Fibroblast of skin of right biceps (primary cell): ENCODE measurements around the gene NEU3.
A peak's percentile ranks its signal among the peaks of the same experiment; 100 is the strongest.
"Not testable (repeated sequence)": the region's sequence is repeated elsewhere in the genome, so short reads cannot be mapped to it uniquely, and the experiment has no call there.

Experiments
- DNase-seq: peaks from one replicate; pipeline ENCODE4 v3.0.0-alpha.2; 2013

The NEU3 gene

DNA sequence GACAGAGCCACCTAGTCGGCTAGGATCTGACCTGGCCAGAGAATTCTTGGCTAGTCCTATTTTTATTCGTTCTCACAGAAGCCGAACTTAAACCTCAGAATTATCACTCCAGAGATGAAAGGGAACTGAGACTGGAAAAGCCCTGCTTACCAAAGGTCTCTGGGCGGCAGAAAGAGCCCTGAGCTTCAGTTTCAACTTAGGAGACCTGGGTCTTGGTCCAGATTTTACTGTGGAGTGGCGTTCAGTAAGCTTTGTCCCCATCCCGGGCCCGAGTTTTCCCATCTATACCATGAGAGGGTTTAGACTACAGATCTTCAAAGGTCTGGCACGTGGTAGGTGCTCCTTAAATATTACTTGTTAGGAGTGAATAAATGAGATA, 516 bp downstream of the NEU3 start:
- DNase-seq = no peak

DNA sequence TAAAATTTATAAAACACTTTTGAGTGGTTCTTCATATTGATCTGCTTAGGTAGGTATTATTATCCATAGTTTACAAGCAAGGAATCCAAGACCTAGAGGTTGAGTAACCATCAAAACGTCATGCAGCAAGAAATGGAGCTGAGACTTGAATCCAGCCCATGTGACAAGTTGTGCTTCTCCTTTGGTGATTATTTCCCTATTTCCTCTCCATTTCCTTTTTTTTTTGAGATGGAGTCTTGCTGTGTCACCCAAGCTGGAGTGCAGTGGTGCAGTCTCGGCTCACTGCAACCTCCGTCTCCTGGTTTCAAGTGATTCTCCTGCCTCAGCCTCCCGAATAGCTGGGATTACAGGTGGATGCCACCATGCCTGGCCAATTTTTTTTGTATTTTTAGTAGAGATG, 1.4 kb downstream of the NEU3 start:
- DNase-seq = not testable (repeated sequence)

DNA sequence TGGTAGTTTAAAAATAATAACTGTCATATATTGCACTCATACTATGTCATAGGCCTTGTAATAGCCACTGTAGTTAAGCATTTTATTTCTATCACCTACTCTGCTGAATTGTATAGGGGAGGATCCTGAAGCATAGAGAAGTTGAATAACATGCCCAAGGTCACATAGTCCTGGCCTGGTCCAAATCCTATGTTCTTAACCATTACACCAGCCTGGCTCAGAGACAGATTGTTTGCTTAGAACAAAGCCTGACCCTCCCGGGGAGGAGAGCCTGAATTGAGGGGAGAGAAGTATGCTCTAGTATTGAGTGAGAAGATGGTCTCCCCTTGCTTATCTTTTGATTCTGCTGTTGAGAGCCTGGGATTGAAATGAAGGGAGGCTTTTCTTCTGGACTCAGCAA, 2.2 kb downstream of the NEU3 start:
- no peak for DNase-seq

DNA sequence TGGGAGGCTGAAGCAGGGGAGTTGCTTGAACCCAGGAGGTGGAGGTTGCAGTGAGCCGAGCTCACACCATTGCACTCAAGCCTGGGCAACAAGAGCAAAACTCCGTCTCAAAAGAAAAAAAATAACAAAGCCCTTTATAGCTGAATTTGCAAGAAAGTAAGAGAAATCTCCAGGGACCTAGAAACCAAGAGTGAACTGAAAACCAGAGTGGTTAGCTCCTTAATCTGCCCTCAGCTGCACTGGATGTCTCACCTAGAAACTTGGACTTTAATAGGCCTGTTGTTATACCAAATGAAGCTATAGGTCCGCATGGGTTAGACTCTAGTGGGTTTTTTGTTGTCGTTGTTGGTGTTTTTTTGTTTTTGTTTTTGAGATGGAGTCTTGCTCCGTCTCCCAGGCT, 4.1 kb downstream of the NEU3 start:
- DNase-seq = no peak

GRCh38 chr11:75000975-75001354, 12.2 kb downstream of the NEU3 start:
- DNase-seq = no peak

DNA sequence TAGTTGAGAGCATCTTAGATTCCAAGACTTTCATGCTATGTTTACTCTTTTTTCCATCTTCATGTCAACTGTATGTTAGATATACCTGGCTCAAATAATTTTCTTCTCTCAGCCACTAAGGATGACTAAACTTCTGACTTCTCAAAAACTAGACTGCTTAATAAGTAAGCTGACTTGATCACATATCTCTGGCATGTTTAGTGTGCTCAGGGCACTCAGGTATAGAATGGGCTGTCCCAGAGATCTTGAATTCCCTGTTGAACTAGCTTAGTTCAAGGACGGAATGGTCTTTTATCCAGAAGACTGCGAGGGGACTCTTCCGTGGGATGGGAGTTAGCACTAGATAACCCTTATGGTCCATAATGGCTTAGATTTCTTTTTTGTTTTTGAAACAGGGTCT, 13.0 kb downstream of the NEU3 start:
- no peak for DNase-seq

DNA sequence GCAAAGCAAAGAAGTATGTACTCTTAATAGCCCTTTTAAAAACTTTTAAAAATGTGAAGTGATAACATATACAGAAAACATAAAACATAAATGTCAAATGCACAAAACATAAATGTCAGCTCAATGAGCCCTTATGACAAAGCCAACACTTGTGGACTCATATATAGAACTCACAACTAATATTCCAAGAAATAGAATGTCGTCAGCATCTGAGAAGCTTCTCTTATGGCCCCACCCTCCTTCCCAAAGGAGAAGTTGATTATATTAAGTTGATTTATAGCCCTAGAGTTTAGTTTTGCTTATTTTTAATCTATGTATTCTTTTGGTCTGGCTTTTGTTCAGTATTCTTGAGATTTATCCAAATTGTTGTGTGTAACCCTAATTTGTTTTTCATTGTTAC, 13.8 kb downstream of the NEU3 start:
- DNase-seq = no peak

DNA sequence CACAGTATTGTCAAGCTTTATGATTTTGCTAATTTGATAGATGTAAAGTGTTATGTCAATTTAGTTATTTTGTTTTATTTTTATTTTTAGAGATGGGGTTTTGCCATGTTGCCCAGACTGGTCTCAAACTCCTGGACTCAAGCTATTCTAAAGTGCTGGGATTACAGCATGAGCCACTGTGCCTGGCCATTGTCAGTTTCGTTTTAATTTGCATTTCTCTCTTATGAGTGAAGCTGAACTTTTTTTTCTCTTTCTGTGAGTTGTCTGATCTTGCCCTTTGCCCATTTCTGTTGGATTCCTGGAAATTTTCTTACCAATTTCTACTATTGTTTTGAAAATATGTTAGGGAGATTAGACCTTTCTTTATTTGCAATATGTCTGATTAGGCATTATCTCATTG, 15.5 kb downstream of the NEU3 start:
- no peak for DNase-seq

GRCh38 chr11:75011357-75011756, 22.6 kb downstream of the NEU3 start:
- DNase-seq = no peak

DNA sequence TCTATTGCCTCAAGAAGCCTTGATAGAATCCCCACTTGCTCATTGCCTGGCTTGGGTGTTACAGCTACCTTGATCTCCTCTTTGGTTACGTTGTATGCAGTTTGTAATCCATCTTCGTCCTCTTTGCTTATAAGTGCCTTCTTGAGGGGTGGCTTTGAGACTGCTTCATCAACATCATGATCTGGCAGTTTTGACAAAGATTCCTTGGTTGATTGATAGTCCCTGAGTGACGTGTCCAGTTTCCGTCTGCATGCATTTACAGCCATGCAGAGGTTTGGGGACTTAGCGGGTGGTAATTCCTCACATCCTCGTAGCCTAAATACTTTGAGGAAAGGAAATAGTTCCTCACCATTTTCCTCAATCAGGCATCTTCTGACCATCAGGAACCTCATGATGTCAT, 23.1 kb downstream of the NEU3 start:
- DNase-seq = no peak

GRCh38 chr11:75013051-75013450, 24.3 kb downstream of the NEU3 start:
- peak; percentile 55 for DNase-seq

DNA sequence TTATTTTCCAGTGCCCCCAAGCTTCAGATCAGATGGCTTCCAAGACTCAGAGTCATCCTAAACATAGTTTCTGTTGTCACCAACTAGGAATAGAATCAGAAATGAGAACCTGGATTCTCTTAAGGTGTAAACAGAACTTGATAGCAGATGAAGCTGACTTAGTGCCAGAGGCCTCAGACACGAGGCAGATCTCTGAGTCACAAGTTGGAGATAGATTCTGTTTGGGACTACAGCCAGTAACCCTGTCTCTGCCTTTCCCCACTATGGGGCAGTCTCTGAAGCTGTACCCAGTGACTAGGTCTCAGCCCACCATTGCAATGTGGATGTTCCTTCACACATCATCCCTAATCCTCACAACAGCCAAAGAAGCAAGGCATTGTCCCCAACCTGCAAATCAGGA, 25.4 kb downstream of the NEU3 start:
- peak; percentile 85 for DNase-seq

DNA sequence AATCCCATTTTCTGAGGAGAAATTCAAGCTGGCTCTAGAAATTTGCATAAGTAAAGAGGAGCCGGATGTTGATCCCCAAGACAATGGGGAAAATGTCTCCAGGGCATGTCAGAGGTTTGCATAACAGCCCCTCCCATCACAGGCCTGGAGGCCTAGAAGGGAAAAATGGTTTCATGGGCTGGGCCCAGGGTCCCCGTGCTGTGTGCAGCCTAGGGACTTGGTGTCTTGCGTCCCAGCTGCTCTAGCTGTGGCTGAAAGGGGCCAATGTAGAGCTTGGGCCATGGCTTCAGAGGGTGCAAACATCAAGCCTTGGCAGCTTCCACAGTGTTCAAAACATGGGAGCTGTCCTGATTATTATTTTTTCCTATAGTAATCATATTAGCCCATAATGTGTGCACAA, 30.5 kb downstream of the NEU3 start:
- DNase-seq = not testable (repeated sequence)

GRCh38 chr11:75020328-75020727, 31.6 kb downstream of the NEU3 start:
- DNase-seq = not testable (repeated sequence)

- DNase-seq = no peak
Observed at GRCh38 chr11:75022296-75022695, 33.6 kb downstream of the NEU3 start.

DNA sequence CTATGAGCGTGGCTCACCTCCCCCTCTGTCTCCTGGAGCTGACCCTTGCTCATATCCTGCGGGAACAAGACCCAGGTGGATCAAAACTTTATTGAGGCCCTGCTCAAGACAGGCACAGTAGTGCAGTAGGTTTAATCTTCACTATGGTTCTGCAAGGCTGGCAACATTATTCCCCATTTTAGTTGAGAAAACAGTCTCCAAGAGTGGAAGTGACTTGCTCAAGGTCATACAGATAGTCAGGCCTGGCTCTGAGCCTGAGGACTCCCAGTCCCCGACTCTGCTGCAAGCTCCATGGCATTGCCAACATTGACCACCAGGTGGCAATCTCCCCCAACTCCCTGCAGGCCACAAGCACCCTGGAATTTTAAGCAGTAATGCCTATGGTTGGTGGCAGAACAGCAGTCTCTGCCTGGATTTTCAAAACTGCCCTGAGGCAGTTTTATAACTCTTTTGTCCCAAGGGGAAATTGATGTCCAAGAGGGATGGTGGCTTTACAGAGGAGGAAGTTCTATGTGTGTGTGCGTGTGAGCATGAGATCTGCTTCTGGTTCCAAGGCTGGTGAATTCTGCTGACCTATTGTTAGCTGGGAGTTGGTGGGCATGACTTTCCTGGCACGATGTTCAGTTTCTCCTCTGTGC, 34.1 kb downstream of the NEU3 start:
- DNase-seq = peak; percentile 74

DNA sequence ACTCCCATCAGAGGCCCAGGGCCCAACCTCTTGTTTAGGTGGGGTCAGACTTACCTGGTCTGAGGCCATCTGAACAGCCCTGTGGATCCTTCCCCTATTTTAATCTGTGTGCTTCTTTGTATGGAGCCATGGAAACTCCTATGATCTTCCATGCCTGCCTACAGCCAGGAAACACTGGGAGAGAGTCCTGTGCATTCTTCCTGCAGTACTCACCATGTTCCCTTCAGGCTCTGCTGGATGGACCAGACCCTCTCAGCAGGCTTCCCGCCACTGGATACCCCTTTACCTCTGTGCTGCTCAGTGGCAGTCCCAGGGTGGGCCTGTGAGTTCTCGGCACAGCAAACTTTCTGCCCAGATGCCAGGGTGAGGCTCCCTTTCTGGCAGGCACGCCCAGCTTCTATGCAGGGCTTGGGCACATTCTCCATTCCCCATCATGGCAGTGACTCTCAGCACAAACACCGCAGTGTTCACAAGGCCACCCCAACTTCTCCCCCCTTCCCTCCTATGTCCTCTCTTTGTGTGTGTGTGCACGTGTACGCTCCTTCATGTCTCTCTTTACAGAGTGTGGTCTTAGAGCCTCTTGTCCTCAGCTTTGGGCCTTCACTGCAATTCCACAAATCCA, 34.8 kb downstream of the NEU3 start:
- DNase-seq = no peak

DNA sequence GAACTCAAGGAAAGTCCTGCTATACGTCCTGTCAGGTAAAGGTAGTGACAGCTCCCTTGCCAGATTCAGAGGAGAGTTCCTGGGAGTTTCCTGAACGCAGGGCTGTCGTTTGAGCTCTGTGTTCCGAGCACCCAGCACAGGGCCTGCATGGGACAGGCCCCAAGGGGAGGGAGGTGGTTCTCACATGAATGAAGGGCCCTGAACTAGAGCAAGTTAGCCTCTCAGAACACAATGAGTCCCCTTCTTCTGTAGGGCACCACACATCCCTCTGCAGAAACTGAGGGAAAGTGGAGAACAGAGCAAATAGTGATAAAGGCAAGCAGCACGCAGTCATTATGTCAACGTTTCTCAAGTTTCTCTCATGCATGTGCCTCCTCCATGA, 35.3 kb downstream of the NEU3 start:
- DNase-seq = no peak

- no peak for DNase-seq
Observed at GRCh38 chr11:75024764-75025211, 36.1 kb downstream of the NEU3 start.

- no peak for DNase-seq
Observed at GRCh38 chr11:75025561-75025960, 36.8 kb downstream of the NEU3 start.

DNA sequence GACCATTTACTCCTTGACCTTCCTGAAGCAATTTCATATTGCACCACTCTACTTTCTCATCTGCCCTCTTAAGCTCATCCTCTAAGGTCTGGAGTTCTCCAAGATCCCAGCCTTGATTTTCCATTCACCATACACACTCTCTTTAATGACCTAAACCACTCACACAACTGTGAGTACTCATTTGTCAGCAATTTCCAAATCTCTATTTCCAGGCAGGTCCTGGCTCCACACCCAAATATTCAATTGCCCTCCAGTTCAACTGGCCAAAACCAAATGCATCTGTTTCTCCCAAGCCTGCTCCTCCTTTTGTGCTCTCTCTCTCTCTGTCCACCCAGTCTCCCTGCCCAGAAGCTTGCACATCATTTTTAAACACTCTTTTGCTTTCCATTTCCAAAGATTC, 39.6 kb downstream of the NEU3 start:
- no peak for DNase-seq

DNA sequence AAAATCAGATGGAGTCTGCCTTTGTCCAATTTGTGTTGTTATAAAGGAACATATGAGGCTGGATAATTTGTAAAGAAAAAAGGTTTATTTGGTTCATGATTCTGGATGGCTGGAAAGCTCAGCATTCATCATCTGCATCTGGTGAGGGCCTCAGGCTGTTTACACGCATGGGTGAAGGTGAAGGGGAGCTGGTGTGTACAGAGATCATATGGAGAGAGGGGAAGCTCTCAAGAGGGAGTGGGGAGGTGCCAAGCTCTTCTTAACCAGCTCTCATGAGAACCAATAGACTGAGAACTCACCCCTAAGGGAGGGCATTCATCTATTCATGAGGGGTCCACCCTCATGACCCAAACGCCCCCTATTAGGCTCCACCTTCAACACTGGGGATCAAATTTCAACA, 40.0 kb downstream of the NEU3 start:
- DNase-seq = no peak

GRCh38 chr11:75029836-75030631, 41.3 kb downstream of the NEU3 start:
- DNase-seq = peak; percentile 61

- peak; percentile 67 for DNase-seq
Observed at GRCh38 chr11:75031224-75031753, 42.6 kb downstream of the NEU3 start.
